ENCODE measurements around the gene CUBN. TPM values are rescaled to one million over a fixed set of nuclear protein-coding genes. Genes with fewer than 3 reads are reported as not detected.

CUBN gene
- total RNA-seq, 1 donor from 2014 or later, result 2.7 TPM

DNA sequence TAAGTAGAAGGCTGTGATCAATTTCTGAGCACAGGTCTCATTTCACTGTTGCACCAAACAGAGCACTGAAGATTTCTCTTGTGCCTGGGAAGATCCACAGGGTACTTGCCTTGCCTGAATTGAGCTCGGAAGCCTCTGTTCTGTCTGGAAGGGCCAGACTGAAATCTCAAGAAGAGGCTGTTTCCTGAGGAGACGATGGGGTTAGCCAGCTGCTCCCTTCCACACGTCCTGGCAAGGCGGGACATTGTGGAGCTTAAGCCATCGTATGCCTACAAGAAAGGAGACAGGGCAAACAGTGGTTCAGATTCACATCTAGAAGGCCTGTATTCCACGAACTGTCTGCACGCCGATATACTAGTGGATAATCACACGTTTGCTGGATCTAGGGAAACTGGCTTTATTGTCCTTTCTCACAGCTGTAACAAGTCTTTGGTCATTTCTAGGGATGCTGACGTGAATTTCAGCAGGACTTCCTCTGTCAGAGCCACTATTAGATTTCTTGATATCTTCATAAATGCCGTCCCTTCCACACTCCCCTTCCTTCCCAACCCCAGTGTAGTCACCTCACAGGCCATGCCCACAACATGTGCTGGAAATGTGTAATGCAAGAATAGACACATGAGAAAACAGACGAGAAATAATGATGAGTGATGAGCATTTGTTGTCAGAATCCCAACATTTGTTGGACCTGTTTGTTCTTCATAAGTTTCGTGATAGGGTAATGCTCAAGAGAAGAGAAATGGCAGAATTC lies 175.2 kb downstream of the CUBN start:
- Histone ChIP-seq H4K20me1 (ENCODE audit: insufficient read depth, low read length) (no peaks in the 10 kb centered on the region), H3K9ac (ENCODE audit: low read length) (no peak overlapping the region), H3K4me1 (ENCODE audit: insufficient read depth, low read length) (peaks cover 22% of the 10 kb centered on the region), H3K36me3 (ENCODE audit: insufficient read depth, low read length) (no peaks in the 10 kb centered on the region), H2AFZ (ENCODE audit: low read depth, low read length) (peak overlapping the region; percentile 40), H3K4me2 (ENCODE audit: low read length) (no peak overlapping the region), H3K27me3 (ENCODE audit: insufficient read depth, low read length) (no peaks in the 10 kb centered on the region), H3K9me3 (ENCODE audit: insufficient read depth, low read depth, low read length) (no peaks in the 10 kb centered on the region), H3K79me2 (ENCODE audit: insufficient read depth, low read length) (no peaks in the 10 kb centered on the region), H3K4me3 (ENCODE audit: insufficient read depth, low read depth, low read length) (no peak overlapping the region), H3K27ac (ENCODE audit: low read depth, low read length) (no peak overlapping the region)
- no peak for FAIRE-seq
- H3K27me3 Mint-ChIP-seq (ENCODE audit: low read depth, unreplicated experiment), result no peaks in the 10 kb centered on the region
- H3K4me1 Mint-ChIP-seq (ENCODE audit: low read depth, unreplicated experiment), result peaks cover 40% of the 10 kb centered on the region
- peaks cover 2% of the 10 kb centered on the region for H3K9me3 Mint-ChIP-seq (ENCODE audit: unreplicated experiment)
- H3K36me3 Mint-ChIP-seq (ENCODE audit: low read depth, unreplicated experiment), result peaks cover 5% of the 10 kb centered on the region
- H3K4me3 Mint-ChIP-seq (ENCODE audit: unreplicated experiment), result no peak overlapping the region
- DNase-seq (ENCODE audit: low read depth), result no peak
- peak overlapping the region; percentile 12 for H3K27ac Mint-ChIP-seq (ENCODE audit: unreplicated experiment)
- TF ChIP-seq EZH2 (IDR thresholded peaks at IDR 0.05; ENCODE audit: insufficient read depth, low read length) (no peak), CTCF (IDR thresholded peaks at IDR 0.05; ENCODE audit: insufficient read depth, low read depth, low read length) (no peak)

- Mint-ChIP-seq H3K27ac (ENCODE audit: unreplicated experiment) (peak overlapping the region; percentile 72), H3K4me3 (ENCODE audit: unreplicated experiment) (no peak overlapping the region), H3K27me3 (ENCODE audit: low read depth, unreplicated experiment) (no peaks in the 10 kb centered on the region), H3K4me1 (ENCODE audit: low read depth, unreplicated experiment) (peaks cover 42% of the 10 kb centered on the region), H3K36me3 (ENCODE audit: low read depth, unreplicated experiment) (peaks cover 5% of the 10 kb centered on the region), H3K9me3 (ENCODE audit: unreplicated experiment) (peaks cover 2% of the 10 kb centered on the region)
- Histone ChIP-seq H4K20me1 (ENCODE audit: insufficient read depth, low read length) (no peaks in the 10 kb centered on the region), H3K79me2 (ENCODE audit: insufficient read depth, low read length) (no peaks in the 10 kb centered on the region), H3K36me3 (ENCODE audit: insufficient read depth, low read length) (no peaks in the 10 kb centered on the region), H2AFZ (ENCODE audit: low read depth, low read length) (no peak overlapping the region), H3K27ac (ENCODE audit: low read depth, low read length) (no peak overlapping the region), H3K27me3 (ENCODE audit: insufficient read depth, low read length) (no peaks in the 10 kb centered on the region), H3K9me3 (ENCODE audit: insufficient read depth, low read depth, low read length) (no peaks in the 10 kb centered on the region), H3K9ac (ENCODE audit: low read length) (no peak overlapping the region), H3K4me2 (ENCODE audit: low read length) (no peak overlapping the region), H3K4me1 (ENCODE audit: insufficient read depth, low read length) (peaks cover 22% of the 10 kb centered on the region), H3K4me3 (ENCODE audit: insufficient read depth, low read depth, low read length) (no peak overlapping the region)
- FAIRE-seq, result no peak
- TF ChIP-seq EZH2 (IDR thresholded peaks at IDR 0.05; ENCODE audit: insufficient read depth, low read length) (no peak), CTCF (IDR thresholded peaks at IDR 0.05; ENCODE audit: insufficient read depth, low read depth, low read length) (no peak)
- DNase-seq (ENCODE audit: low read depth), result no peak
Observed at GRCh38 chr10:16953270-16953669, 176.3 kb downstream of the CUBN start.

DNA sequence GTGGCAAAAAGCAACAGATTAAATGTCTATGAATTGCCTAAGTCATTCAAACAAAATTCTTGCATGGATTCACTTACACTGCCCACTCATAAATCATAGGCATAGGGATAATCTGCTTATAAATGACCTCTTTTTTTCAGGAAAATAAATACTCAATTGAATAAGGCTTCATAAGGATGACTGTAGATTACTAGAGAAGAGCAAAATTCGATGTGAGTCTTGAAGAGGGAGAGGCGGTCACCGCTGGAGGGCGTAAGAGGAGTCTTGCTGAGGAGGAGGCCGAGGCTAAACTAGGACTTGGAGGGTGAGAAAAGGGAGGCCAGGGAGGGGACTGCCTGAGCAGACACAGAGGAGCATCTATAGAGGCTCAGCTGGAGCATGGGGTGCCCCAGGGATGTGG lies 177.0 kb downstream of the CUBN start:
- Histone ChIP-seq H3K4me3 (ENCODE audit: insufficient read depth, low read depth, low read length) (no peak overlapping the region), H3K4me1 (ENCODE audit: insufficient read depth, low read length) (peaks cover 22% of the 10 kb centered on the region), H4K20me1 (ENCODE audit: insufficient read depth, low read length) (no peaks in the 10 kb centered on the region), H3K27ac (ENCODE audit: low read depth, low read length) (no peak overlapping the region), H2AFZ (ENCODE audit: low read depth, low read length) (no peak overlapping the region), H3K9ac (ENCODE audit: low read length) (no peak overlapping the region), H3K36me3 (ENCODE audit: insufficient read depth, low read length) (no peaks in the 10 kb centered on the region), H3K4me2 (ENCODE audit: low read length) (no peak overlapping the region), H3K9me3 (ENCODE audit: insufficient read depth, low read depth, low read length) (no peaks in the 10 kb centered on the region), H3K79me2 (ENCODE audit: insufficient read depth, low read length) (no peaks in the 10 kb centered on the region), H3K27me3 (ENCODE audit: insufficient read depth, low read length) (no peaks in the 10 kb centered on the region)
- no peaks in the 10 kb centered on the region for H3K27me3 Mint-ChIP-seq (ENCODE audit: low read depth, unreplicated experiment)
- H3K36me3 Mint-ChIP-seq (ENCODE audit: low read depth, unreplicated experiment), result peaks cover 5% of the 10 kb centered on the region
- peaks cover 2% of the 10 kb centered on the region for H3K9me3 Mint-ChIP-seq (ENCODE audit: unreplicated experiment)
- TF ChIP-seq EZH2 (IDR thresholded peaks at IDR 0.05; ENCODE audit: insufficient read depth, low read length) (no peak), CTCF (IDR thresholded peaks at IDR 0.05; ENCODE audit: insufficient read depth, low read depth, low read length) (peak; percentile 10)
- DNase-seq (ENCODE audit: low read depth), result no peak
- peaks cover 42% of the 10 kb centered on the region for H3K4me1 Mint-ChIP-seq (ENCODE audit: low read depth, unreplicated experiment)
- H3K27ac Mint-ChIP-seq (ENCODE audit: unreplicated experiment), result peak overlapping the region; percentile 83
- FAIRE-seq, result no peak
- H3K4me3 Mint-ChIP-seq (ENCODE audit: unreplicated experiment), result no peak overlapping the region

Data from astrocyte (in vitro differentiated cells and primary cell).